Measurements from ENCODE around the gene ADGRL3.

The ADGRL3 gene

DNA sequence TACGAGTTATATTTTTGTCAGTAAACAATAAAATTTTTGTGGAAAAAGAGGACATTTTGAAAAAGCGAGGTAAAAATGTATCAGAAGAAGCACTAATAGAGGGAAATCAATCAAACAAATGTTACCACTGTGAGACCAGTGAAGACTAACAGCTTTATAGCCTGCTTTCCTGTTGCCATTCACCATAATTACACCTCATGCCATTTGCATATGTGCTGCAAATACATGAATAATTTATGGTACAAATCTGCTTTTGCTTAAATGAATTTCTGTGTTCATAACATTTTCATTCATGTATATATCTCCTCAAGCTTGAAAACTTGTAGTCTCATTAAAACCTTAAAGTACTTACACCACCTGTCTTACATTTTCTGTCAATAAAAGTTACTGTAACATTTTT is 830.8 kb downstream of the ADGRL3 start:
- Histone ChIP-seq H3K9me3 (ENCODE audit: insufficient read depth, low read length) (no peaks in the 10 kb centered on the region), H3K4me2 (ENCODE audit: low read depth, low read length, poor library complexity, severe bottlenecking) (no peak overlapping the region), H3K27ac (ENCODE audit: low read depth, low read length) (no peak overlapping the region), H3F3A (ENCODE audit: insufficient read depth) (no peaks in the 10 kb centered on the region), H3K27me3 (ENCODE audit: low read length) (no peaks in the 10 kb centered on the region), H3K79me2 (ENCODE audit: insufficient read depth, low read length) (no peaks in the 10 kb centered on the region), H3K4me3 (ENCODE audit: insufficient read depth, low read length, poor library complexity, severe bottlenecking) (no peak overlapping the region), H4K20me1 (ENCODE audit: low read depth, low read length) (no peaks in the 10 kb centered on the region), H3K36me3 (ENCODE audit: low read length) (no peaks in the 10 kb centered on the region), H3K9ac (ENCODE audit: low read length) (no peak overlapping the region), H3K9me2 (replicated peaks; ENCODE audit: insufficient read depth, low read length) (no peaks in the 10 kb centered on the region), H2AFZ (ENCODE audit: low read depth, low read length, severe bottlenecking) (no peak overlapping the region)
- TF ChIP-seq EZH2phosphoT487 (conservative IDR thresholded peaks at IDR 0.05; ENCODE audit: low read length) (no peak), CTCF (IDR thresholded peaks at IDR 0.05; ENCODE audit: insufficient read depth, low read length, poor library complexity, severe bottlenecking) (no peak)

- no peaks in the 10 kb centered on the region for H3K36me3 ChIP-seq (ENCODE audit: low read length)
- H3K27ac ChIP-seq (ENCODE audit: low read depth, low read length) = no peak overlapping the region
- no peak overlapping the region for H3K4me3 ChIP-seq (ENCODE audit: insufficient read depth, low read length, poor library complexity, severe bottlenecking)
- no peaks in the 10 kb centered on the region for H3K27me3 ChIP-seq (ENCODE audit: low read length)
- no peaks in the 10 kb centered on the region for H3K9me2 ChIP-seq (replicated peaks; ENCODE audit: insufficient read depth, low read length)
- no peak overlapping the region for H3K9ac ChIP-seq (ENCODE audit: low read length)
- H2AFZ ChIP-seq (ENCODE audit: low read depth, low read length, severe bottlenecking) = peak overlapping the region; percentile 59
- no peaks in the 10 kb centered on the region for H4K20me1 ChIP-seq (ENCODE audit: low read depth, low read length)
- H3K79me2 ChIP-seq (ENCODE audit: insufficient read depth, low read length) = no peaks in the 10 kb centered on the region
- TF ChIP-seq CTCF (IDR thresholded peaks at IDR 0.05; ENCODE audit: insufficient read depth, low read length, poor library complexity, severe bottlenecking) (no peak), EZH2phosphoT487 (conservative IDR thresholded peaks at IDR 0.05; ENCODE audit: low read length) (no peak)
- no peaks in the 10 kb centered on the region for H3F3A ChIP-seq (ENCODE audit: insufficient read depth)
- H3K4me2 ChIP-seq (ENCODE audit: low read depth, low read length, poor library complexity, severe bottlenecking) = no peak overlapping the region
- H3K9me3 ChIP-seq (ENCODE audit: insufficient read depth, low read length) = no peaks in the 10 kb centered on the region
These were observed 837.4 kb downstream of the ADGRL3 start for GRCh38 chr4:62037571-62037970.

DNA sequence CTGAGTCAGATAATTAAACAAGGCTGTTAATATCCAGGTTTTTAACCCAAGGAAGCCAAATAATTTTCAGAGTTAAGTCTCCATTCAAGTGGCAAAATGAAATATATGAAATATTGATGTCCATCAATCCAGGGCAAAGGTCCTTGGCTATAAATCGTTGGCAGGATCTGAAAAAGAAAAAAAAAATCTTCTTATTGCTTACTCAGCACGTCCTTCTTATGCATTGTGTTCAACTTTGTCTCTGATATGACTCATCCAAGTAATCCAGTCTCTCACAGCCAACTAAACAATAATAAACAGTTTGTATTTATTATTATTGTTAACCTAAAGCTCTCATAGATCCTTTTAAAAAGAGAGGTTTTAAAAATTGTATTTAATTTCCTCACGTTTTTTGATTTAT is 851.2 kb downstream of the ADGRL3 start:
- Histone ChIP-seq H3K9me3 (ENCODE audit: insufficient read depth, low read length) (no peaks in the 10 kb centered on the region), H3K4me3 (ENCODE audit: insufficient read depth, low read length, poor library complexity, severe bottlenecking) (no peak overlapping the region), H3K4me2 (ENCODE audit: low read depth, low read length, poor library complexity, severe bottlenecking) (no peak overlapping the region), H3K9me2 (replicated peaks; ENCODE audit: insufficient read depth, low read length) (no peaks in the 10 kb centered on the region), H3K36me3 (ENCODE audit: low read length) (no peaks in the 10 kb centered on the region), H3F3A (ENCODE audit: insufficient read depth) (no peaks in the 10 kb centered on the region), H3K27me3 (ENCODE audit: low read length) (no peaks in the 10 kb centered on the region), H3K9ac (ENCODE audit: low read length) (no peak overlapping the region), H3K79me2 (ENCODE audit: insufficient read depth, low read length) (no peaks in the 10 kb centered on the region), H2AFZ (ENCODE audit: low read depth, low read length, severe bottlenecking) (peak overlapping the region; percentile 7), H3K27ac (ENCODE audit: low read depth, low read length) (no peak overlapping the region), H4K20me1 (ENCODE audit: low read depth, low read length) (no peaks in the 10 kb centered on the region)
- TF ChIP-seq EZH2phosphoT487 (conservative IDR thresholded peaks at IDR 0.05; ENCODE audit: low read length) = no peak
- no peak for TF ChIP-seq CTCF (IDR thresholded peaks at IDR 0.05; ENCODE audit: insufficient read depth, low read length, poor library complexity, severe bottlenecking)
